CD4-positive, alpha-beta T cell treated with Interleukin-1 beta for 1 hour (primary cell): ENCODE measurements around the gene CBY2.
"Not testable (repeated sequence)": the region's sequence is repeated elsewhere in the genome, so short reads cannot be mapped to it uniquely, and the experiment has no call there.

ENCODE experiments used
- DNase-seq, 2 donors: peaks; one replicate each; pipeline ENCODE4 v3.0.0-alpha.2; 2020 to 2022

Gene CBY2

GRCh38 chr13:45702088-45702487 is at the start of gene CBY2:
TSS of gene CBY2 (plus strand) at chr13:45702320. CDS start at chr13:45702391, 71 bp downstream.
- no peak for DNase-seq

GRCh38 chr13:45654633-45655349 is 47.3 kb upstream of the CBY2 start:
- no peak for DNase-seq

DNA sequence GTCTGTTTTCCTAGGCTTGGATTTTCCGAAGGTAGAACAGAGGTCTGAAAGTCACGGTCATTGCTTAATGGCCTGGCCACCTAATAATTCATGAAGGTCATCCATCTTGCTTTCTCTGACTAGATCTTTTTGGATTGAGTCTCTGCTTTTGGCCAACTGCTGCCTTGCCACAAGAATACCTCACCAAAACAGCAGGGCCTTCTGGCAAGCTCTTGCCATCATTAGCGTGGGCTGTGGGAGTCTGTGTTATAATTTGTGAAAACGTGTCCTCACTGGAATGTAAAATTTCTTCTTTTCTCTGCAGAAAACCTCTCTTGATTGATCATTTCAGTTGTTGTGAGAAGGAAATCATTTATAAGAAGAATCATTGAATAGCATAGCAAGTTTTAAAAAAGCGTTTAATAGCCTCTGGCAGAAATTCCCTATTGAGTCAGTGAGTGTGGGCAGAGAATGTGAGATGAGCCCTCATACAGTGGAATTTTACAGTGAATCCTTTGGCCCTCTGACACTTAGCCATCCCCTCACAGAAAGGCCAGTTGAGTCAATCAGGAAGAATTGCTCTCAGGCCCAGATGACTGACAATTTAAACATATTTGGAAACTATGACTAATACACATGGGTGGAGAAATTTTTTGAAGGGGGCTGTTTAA is 43.4 kb upstream of the CBY2 start:
- no peak for DNase-seq

GRCh38 chr13:45659536-45659935 is 42.6 kb upstream of the CBY2 start:
- DNase-seq = no peak

- DNase-seq = not testable (repeated sequence)
Measured at GRCh38 chr13:45660458-45660857, 41.7 kb upstream of the CBY2 start.

- DNase-seq = no peak
Measured at GRCh38 chr13:45662162-45662561, 40.0 kb upstream of the CBY2 start.

DNA sequence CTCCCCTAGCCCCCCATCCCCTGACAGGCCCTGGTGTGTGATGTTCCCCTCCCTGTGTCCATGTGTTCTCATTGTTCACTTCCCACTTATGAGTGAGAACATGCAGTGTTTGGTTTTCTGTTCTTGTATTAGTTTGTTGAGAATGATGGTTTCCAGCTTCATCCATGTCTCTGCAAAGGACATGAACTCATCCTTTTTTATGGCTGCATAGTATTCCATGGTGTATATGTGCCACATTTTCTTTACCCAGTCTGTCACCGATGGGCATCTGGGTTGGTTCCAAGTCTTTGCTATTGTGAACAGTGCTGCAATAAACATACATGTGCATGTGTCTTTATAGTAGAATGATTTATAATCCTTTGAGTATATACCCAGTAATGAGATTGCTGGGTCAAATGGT is 39.2 kb upstream of the CBY2 start:
- not testable (repeated sequence) for DNase-seq

- not testable (repeated sequence) for DNase-seq
Measured at GRCh38 chr13:45669626-45670025, 32.5 kb upstream of the CBY2 start.

GRCh38 chr13:45670189-45670885 is 31.8 kb upstream of the CBY2 start:
- DNase-seq = no peak

- no peak for DNase-seq
Measured at GRCh38 chr13:45674908-45675307, 27.2 kb upstream of the CBY2 start.

GRCh38 chr13:45678282-45678681 is 23.8 kb upstream of the CBY2 start:
- DNase-seq = no peak

DNA sequence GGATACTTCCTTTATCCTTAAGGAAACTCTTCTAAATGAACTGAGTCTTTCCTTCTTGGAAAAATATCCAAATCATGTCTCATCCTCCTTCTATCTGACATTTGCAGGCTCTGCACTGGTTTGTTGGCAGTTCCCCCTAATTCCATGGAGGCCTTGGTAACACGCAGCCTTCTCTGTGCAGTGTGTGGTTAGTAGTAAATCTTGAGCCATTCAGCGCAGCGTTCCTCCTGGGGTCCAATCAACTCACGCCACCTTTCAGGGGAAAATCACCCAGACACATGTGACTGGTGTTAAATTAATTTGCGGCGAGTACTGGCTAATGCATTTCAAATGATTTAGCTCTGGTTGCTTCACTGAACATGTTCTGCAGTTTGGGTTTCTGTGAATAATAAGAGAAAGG is 21.0 kb upstream of the CBY2 start:
- DNase-seq = no peak

- DNase-seq = no peak
Measured at GRCh38 chr13:45682494-45683008, 19.6 kb upstream of the CBY2 start.

- no peak for DNase-seq
Measured at GRCh38 chr13:45683701-45684100, 18.4 kb upstream of the CBY2 start.

GRCh38 chr13:45688577-45688976 is 13.5 kb upstream of the CBY2 start:
- no peak for DNase-seq

GRCh38 chr13:45690636-45691035 is 11.5 kb upstream of the CBY2 start:
- no peak for DNase-seq

GRCh38 chr13:45691251-45691650 is 10.9 kb upstream of the CBY2 start:
- DNase-seq = no peak

- no peak for DNase-seq
Measured at GRCh38 chr13:45691667-45692066, 10.5 kb upstream of the CBY2 start.

DNA sequence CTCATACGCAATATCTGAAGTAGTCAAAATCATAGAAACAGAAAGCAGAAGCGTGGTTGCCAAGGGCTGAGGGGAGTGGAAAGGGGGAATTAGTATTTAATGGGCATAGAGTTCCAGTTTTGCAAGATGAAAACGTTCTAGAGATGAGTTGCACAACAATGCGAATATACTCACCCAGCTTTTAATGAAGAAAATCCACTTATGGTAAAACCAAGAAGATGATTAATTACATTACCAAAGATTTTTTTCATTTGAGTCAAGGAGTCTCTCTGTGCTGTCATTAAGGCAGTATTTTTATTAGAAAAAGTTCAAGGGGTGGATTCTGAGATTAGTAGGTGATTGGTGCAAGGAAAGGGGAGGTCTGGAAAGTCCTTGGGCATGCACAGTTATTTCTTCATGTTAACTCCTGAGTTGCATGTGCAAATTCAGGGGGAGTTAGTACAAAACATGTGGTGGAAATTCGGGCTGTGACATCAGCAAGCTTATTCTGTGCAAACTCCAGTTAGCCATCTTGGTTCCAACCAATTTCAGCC is 6.9 kb upstream of the CBY2 start:
- DNase-seq = no peak

- no peak for DNase-seq
Measured at GRCh38 chr13:45696610-45697226, 5.4 kb upstream of the CBY2 start.

GRCh38 chr13:45700971-45701900 is 884 bp upstream of the CBY2 start:
- DNase-seq = no peak

- no peak for DNase-seq
Measured at GRCh38 chr13:45702869-45703391, 810 bp downstream of the CBY2 start.
